Stimulated activated CD8-positive, alpha-beta memory T cell treated with anti-CD3 and anti-CD28 coated beads, Interleukin-12 subunit alpha, Interleukin-12 subunit beta, amount 100 ng/mL, for 1 hour (primary cell): ENCODE results near the gene DMD.
"Not testable (repeated sequence)": the region's sequence is repeated elsewhere in the genome, so short reads cannot be mapped to it uniquely, and the experiment has no call there.

Experiments
- DNase-seq: peaks from one replicate; pipeline ENCODE4 v3.0.0-alpha.2; 2020; ENCODE audit warnings: low read depth

Gene DMD

GRCh38 chrX:31590581-31591114 is 1620.7 kb downstream of the DMD start:
- no peak for DNase-seq

GRCh38 chrX:31589503-31589902 is 1621.8 kb downstream of the DMD start:
- no peak for DNase-seq

- DNase-seq, result no peak
Observed at GRCh38 chrX:31588355-31588754, 1623.0 kb downstream of the DMD start.

GRCh38 chrX:31583892-31584291 is 1627.5 kb downstream of the DMD start:
- not testable (repeated sequence) for DNase-seq

- no peak for DNase-seq
Observed at GRCh38 chrX:31580726-31581125, 1630.6 kb downstream of the DMD start.

- no peak for DNase-seq
Observed at GRCh38 chrX:31580227-31580626, 1631.1 kb downstream of the DMD start.

- DNase-seq, result no peak
Observed at GRCh38 chrX:31572360-31572759, 1639.0 kb downstream of the DMD start.

GRCh38 chrX:31570658-31571057 is 1640.7 kb downstream of the DMD start:
- no peak for DNase-seq

- DNase-seq, result no peak
Observed at GRCh38 chrX:31563792-31564191, 1647.6 kb downstream of the DMD start.

GRCh38 chrX:31555506-31555905 is 1655.8 kb downstream of the DMD start:
- DNase-seq, result no peak

GRCh38 chrX:31551913-31552312 is 1659.4 kb downstream of the DMD start:
- DNase-seq, result no peak

- no peak for DNase-seq
Observed at GRCh38 chrX:31550158-31550557, 1661.2 kb downstream of the DMD start.

- no peak for DNase-seq
Observed at GRCh38 chrX:31547816-31548215, 1663.5 kb downstream of the DMD start.

GRCh38 chrX:31547416-31547815 is 1663.9 kb downstream of the DMD start:
- no peak for DNase-seq

GRCh38 chrX:31546126-31546525 is 1665.2 kb downstream of the DMD start:
- no peak for DNase-seq

GRCh38 chrX:31545726-31546125 is 1665.6 kb downstream of the DMD start:
- no peak for DNase-seq

- no peak for DNase-seq
Observed at GRCh38 chrX:31545191-31545590, 1666.2 kb downstream of the DMD start.

GRCh38 chrX:31543634-31544033 is 1667.7 kb downstream of the DMD start:
- DNase-seq, result no peak

GRCh38 chrX:31542566-31542965 is 1668.8 kb downstream of the DMD start:
- DNase-seq, result no peak

GRCh38 chrX:31540313-31540712 is 1671.0 kb downstream of the DMD start:
- DNase-seq, result no peak

- no peak for DNase-seq
Observed at GRCh38 chrX:31527455-31528126, 1683.8 kb downstream of the DMD start.

- no peak for DNase-seq
Observed at GRCh38 chrX:31523884-31524536, 1687.3 kb downstream of the DMD start.

GRCh38 chrX:31522760-31523159 is 1688.6 kb downstream of the DMD start:
- no peak for DNase-seq

- DNase-seq, result no peak
Observed at GRCh38 chrX:31521941-31522340, 1689.4 kb downstream of the DMD start.
